ENCODE measurements around the gene CD55.
A peak's percentile ranks its signal among the peaks of the same experiment; 100 is the strongest.
"Not testable (repeated sequence)": the region's sequence is repeated elsewhere in the genome, so short reads cannot be mapped to it uniquely, and the experiment has no call there.

CD55 gene

DNA sequence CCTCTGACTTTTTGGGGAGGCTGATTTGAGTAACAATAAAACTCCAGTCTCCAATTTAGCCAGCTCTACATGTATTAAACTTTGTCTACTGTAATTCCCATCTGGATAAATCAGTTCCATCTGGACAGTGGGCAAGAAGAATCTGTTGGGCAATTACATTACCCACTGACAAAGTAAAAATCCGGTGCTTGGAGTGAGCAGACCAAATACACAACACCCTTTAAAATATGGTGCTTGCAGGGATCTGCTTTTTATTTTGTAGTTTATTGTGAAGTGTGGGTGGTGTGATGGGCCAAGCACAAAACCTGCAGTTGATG, 8.9 kb upstream of the CD55 start:
- H3K27me3 Mint-ChIP-seq, result no peaks in the 10 kb centered on the region
- no peak for ATAC-seq (replicated peaks)
- no peak for DNase-seq
- peaks cover 4 to 8% of the 10 kb centered on the region in 2 donors for H3K4me1 Mint-ChIP-seq (ENCODE audit: low read depth in 2 of 2)
- no peak overlapping the region for H3K27ac Mint-ChIP-seq
- H3K9me3 Mint-ChIP-seq, result no peaks in the 10 kb centered on the region
- no peaks in the 10 kb centered on the region for H3K36me3 Mint-ChIP-seq (ENCODE audit: insufficient read depth)
- H3K4me3 Mint-ChIP-seq, result no peak overlapping the region

DNA sequence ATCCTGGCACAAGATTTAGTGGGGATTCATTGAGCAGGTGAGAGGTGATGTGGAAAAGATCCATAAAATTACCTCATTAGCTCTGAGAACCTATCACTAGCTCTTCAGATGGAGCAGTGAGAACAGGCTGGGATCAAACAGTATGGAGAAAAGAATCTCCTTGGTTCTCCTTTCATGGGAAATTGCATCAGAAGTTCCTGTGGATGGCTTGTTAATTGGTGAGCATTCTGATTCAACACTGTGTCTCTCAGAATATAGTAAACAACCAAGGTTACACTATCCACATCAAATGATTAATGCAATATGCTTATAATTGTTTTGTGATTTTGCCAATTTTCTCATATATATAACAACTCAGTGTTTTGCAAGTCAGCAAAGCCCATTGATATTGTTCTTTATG, 8.3 kb upstream of the CD55 start:
- Mint-ChIP-seq H3K9me3 (no peaks in the 10 kb centered on the region), H3K4me3 (no peak overlapping the region), H3K4me1 (ENCODE audit: low read depth in 2 of 2) (peaks cover 4 to 8% of the 10 kb centered on the region in 2 donors), H3K27me3 (no peaks in the 10 kb centered on the region), H3K27ac (no peak overlapping the region), H3K36me3 (ENCODE audit: insufficient read depth) (no peaks in the 10 kb centered on the region)
- DNase-seq (no peak), ATAC-seq (replicated peaks) (no peak)

DNA sequence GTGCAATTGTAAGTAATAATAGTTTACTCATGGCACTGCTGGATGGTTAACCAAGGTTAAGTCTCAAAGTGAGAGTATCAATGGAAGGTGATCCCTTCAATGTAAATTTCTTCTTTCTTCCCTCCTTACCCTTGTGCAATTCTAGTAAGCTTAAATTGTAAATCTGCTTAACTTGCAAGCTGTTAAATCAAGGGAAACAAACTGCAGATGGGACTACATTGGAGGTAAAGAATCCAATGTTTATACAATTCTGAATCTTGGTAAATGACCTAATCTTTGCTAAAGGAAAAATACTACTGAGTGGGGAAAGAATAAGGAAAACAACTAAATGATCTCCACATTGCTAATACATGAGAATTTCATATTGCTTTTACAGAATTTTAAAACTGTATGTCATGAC, 6.7 kb upstream of the CD55 start:
- no peak overlapping the region for H3K27ac Mint-ChIP-seq
- no peaks in the 10 kb centered on the region for H3K36me3 Mint-ChIP-seq (ENCODE audit: insufficient read depth)
- no peak overlapping the region for H3K4me3 Mint-ChIP-seq
- DNase-seq (no peak), ATAC-seq (replicated peaks) (no peak)
- no peaks in the 10 kb centered on the region for H3K27me3 Mint-ChIP-seq
- no peaks in the 10 kb centered on the region for H3K9me3 Mint-ChIP-seq
- peaks cover 2 to 3% of the 10 kb centered on the region in 2 donors for H3K4me1 Mint-ChIP-seq (ENCODE audit: low read depth in 2 of 2)

DNA sequence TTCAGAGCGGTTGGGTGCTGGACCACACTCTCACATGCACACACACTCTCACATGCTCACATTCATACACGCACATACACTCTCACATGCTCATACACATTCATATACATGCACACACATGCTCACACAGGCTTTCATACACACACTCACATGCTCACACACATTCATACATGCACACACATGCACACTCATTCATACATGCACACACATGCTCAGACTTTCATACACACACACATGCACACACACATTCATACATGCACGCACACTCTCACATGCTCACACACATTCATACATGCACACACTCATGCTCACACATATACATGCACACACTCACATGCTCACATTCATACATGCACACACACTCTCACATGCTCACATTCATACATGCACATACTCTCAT, 6.0 kb upstream of the CD55 start:
- no peaks in the 10 kb centered on the region for H3K27me3 Mint-ChIP-seq
- no peak overlapping the region for H3K4me3 Mint-ChIP-seq
- no peaks in the 10 kb centered on the region for H3K36me3 Mint-ChIP-seq (ENCODE audit: insufficient read depth)
- no peak for DNase-seq
- ATAC-seq (replicated peaks), result no peak
- H3K4me1 Mint-ChIP-seq (ENCODE audit: low read depth in 2 of 2), result peaks cover 0 to 2% of the 10 kb centered on the region in 2 donors
- H3K9me3 Mint-ChIP-seq, result no peaks in the 10 kb centered on the region
- H3K27ac Mint-ChIP-seq, result no peak overlapping the region

DNA sequence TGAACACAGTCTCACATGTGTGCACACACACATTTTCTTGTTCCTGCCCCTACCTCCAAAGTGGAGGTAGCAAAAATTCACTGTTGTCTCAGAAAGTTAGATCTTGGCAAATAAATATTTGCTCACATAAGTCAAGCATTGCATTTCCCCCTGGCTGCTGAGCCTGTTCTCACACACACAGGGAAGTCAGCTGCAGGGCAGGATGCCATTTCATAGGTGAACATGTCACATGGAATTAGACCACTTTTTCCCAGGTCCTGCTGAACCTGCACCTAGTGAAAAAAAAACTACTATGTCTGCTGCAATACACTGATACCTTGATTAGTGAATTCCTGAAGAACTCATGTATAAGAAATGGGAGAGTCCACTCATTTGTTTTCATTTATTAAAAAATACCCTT, 5.3 kb upstream of the CD55 start:
- Mint-ChIP-seq H3K4me1 (ENCODE audit: low read depth in 2 of 2) (peaks cover 4 to 7% of the 10 kb centered on the region in 2 donors), H3K27ac (no peak overlapping the region), H3K36me3 (ENCODE audit: insufficient read depth) (peaks cover 6% of the 10 kb centered on the region), H3K9me3 (no peaks in the 10 kb centered on the region), H3K27me3 (no peaks in the 10 kb centered on the region), H3K4me3 (no peak overlapping the region)
- no peak for DNase-seq
- ATAC-seq (replicated peaks), result no peak

DNA sequence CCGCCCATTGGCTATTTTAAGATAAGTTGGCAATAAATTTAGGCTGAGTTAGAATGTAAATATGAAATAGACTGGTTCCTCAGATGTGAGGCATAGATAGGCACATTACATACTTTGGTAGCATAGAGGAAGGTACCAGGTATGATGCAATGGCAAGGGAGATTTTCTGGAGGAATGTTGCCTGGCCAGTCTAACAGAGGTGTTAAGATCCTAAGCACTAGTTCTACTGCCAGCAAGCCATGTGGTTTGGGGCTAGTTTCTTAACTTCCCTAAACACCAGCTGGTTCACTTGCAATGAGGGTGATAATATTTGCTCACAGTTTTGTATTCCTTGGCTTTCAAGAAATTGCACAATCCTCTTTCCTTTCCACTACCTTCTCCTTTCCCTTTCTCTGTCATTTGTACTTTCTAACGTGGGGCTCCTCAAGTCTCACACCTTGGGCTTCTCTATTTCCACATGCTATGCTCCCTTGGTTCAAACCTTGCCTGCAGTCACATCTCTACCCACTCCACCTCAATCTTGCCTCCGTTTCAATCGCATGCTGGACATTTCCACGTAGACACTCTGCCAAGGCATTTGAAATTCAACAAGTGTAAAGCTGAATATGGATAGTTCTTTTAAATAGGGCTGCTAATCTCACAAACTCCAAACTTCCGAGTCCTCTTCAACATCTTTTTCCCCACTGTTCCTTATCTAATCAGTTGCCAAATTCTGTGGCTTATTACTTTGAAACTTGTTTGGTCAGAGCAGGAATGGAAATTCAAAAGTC, 4.7 kb upstream of the CD55 start:
- ATAC-seq (replicated peaks), result no peak
- Mint-ChIP-seq H3K36me3 (ENCODE audit: insufficient read depth) (peaks cover 13% of the 10 kb centered on the region), H3K4me3 (no peak overlapping the region), H3K4me1 (ENCODE audit: low read depth in 2 of 2) (peaks cover 6 to 8% of the 10 kb centered on the region in 2 donors), H3K27me3 (no peaks in the 10 kb centered on the region), H3K9me3 (no peaks in the 10 kb centered on the region), H3K27ac (no peak overlapping the region)
- DNase-seq, result no peak

DNA sequence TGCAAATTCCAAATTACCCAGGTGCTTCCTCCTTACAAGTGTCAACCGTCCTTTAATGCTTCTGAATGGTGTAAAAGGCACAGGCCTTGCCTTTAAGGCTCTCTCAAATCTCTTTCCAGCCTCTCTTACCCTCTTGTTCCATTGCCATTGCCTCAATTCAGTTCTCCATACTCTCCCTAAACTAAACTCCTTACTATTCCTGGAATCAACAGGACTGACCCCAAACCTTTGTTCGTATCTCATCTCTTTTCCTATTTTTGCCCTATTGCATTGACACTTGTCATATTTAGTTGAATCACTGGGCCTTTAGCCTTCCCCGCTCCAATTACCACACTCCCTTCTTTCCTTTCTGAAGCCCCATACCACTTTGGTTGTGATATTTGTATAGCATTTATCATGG, 3.9 kb upstream of the CD55 start:
- Mint-ChIP-seq H3K36me3 (ENCODE audit: insufficient read depth) (peaks cover 21% of the 10 kb centered on the region), H3K27me3 (no peaks in the 10 kb centered on the region), H3K9me3 (no peaks in the 10 kb centered on the region), H3K4me1 (ENCODE audit: low read depth in 2 of 2) (peaks cover 11% of the 10 kb centered on the region in 2 donors), H3K4me3 (no peak overlapping the region), H3K27ac (no peak overlapping the region)
- ATAC-seq (replicated peaks), result no peak
- no peak for DNase-seq

DNA sequence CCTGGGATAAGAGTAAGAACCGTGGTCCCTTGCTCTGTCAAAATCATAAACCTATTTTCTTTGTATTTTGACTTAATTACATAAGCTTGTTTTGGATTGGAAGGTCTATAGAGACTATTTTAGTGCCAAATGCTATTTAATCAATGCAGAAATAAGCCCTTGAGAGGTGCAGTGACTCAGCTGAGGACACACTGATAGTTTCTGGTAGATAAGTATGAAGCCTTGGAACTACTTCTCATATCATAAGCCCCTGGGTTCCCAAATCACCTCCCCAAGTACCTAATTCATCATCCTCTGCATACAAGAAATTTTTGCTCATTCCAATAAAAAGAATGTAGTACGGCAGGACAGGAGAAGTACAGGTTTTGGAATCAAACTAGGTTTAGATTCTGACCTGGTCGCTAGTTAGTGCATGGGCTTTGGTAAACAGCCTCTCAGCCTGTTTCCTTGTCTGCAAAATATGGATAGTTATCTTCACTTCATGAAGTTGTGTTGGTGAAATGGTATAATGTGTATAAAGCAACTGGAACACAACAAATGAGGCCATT, 3.3 kb upstream of the CD55 start:
- H3K27ac Mint-ChIP-seq, result no peak overlapping the region
- H3K4me3 Mint-ChIP-seq, result no peak overlapping the region
- peaks cover 23% of the 10 kb centered on the region for H3K36me3 Mint-ChIP-seq (ENCODE audit: insufficient read depth)
- H3K9me3 Mint-ChIP-seq, result no peaks in the 10 kb centered on the region
- no peaks in the 10 kb centered on the region for H3K27me3 Mint-ChIP-seq
- no peak for ATAC-seq (replicated peaks)
- peaks cover 11% of the 10 kb centered on the region in 2 donors for H3K4me1 Mint-ChIP-seq (ENCODE audit: low read depth in 2 of 2)
- no peak for DNase-seq

DNA sequence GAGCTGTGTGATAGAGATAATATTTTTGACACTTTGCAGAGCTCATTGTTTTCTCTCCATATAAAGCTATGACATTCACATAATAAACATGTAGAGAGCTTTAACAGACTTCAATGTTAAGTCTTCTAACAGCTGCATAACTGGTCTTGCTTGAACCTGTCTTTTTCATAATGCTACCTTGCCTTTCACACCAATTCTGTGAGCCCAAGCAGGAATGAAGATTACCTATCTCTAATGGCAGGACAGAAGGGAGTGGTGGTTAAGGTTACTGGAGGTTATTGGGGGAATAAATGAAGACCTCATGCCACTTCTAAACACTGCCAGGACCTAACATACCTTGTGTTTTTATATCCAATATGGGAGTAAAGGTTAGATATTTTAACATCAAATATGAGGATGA, 2.3 kb upstream of the CD55 start:
- H3K4me1 Mint-ChIP-seq (ENCODE audit: low read depth in 2 of 2), result peaks cover 11 to 16% of the 10 kb centered on the region in 2 donors
- no peaks in the 10 kb centered on the region for H3K27me3 Mint-ChIP-seq
- no peaks in the 10 kb centered on the region for H3K9me3 Mint-ChIP-seq
- H3K4me3 Mint-ChIP-seq, result no peak overlapping the region
- DNase-seq, result no peak
- ATAC-seq (replicated peaks), result no peak
- H3K27ac Mint-ChIP-seq, result no peak overlapping the region
- H3K36me3 Mint-ChIP-seq (ENCODE audit: insufficient read depth), result peaks cover 30% of the 10 kb centered on the region

DNA sequence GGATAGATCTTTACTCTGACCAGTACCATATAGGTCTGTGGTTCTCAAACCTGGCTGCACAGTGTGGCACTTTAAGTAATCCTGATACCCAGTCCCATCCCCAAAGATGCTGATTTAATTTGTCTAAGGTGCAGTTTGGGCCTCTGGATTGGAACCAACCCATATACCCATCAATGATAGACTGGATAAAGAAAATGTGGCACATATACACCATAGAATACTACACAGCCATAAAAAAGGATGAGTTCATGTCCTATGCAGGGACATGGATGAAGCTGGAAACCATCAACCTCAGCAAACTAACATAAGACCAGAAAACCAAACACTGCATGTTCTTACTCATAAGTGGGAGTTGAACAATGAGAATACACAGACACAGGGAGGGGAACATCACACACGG, 1.4 kb upstream of the CD55 start:
- not testable (repeated sequence) for H3K27me3 Mint-ChIP-seq; DNase-seq; H3K27ac Mint-ChIP-seq; H3K4me3 Mint-ChIP-seq; ATAC-seq (replicated peaks); H3K9me3 Mint-ChIP-seq
- Mint-ChIP-seq H3K4me1 (ENCODE audit: low read depth in 2 of 2) (peaks cover 11 to 16% of the 10 kb centered on the region in 2 donors), H3K36me3 (ENCODE audit: insufficient read depth) (peaks cover 39% of the 10 kb centered on the region)

DNA sequence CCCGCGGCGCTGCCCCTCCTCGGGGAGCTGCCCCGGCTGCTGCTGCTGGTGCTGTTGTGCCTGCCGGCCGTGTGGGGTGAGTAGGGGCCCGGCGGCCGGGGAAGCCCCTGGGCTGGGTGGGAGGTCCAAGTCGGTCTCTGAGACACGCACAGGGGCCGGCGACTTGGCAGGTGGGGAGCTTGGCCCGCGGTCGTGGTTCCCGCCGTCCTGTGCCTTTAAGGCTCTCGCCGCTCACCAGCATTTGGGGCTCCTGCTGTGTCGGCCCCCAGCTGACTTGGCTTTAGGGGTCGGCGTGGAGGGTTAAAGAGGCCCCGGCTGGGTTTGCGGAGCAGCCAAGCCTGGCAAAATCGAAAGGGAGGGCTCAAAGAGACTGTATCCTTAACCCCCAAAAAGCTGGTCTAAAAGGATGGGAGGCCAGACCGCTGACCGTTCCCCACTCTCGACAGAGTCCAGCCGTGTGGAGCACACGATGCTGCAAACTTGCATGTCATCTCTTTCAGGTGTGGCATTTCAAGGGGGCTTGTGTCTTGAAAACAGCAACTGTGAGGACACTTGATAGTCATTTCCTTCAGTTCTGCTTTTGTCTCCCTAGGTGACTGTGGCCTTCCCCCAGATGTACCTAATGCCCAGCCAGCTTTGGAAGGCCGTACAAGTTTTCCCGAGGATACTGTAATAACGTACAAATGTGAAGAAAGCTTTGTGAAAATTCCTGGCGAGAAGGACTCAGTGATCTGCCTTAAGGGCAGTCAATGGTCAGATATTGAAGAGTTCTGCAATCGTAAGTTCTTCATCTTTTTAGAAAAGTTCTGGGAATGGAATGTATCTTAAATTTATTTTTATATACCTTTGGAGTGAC, 540 bp downstream of the CD55 start:
- H3K36me3 Mint-ChIP-seq (ENCODE audit: insufficient read depth), result peaks cover 58% of the 10 kb centered on the region
- no peaks in the 10 kb centered on the region for H3K27me3 Mint-ChIP-seq
- H3K4me1 Mint-ChIP-seq (ENCODE audit: low read depth in 2 of 2), result peaks cover 11 to 14% of the 10 kb centered on the region in 2 donors
- H3K4me3 Mint-ChIP-seq, result peak overlapping the region; percentile 84 to 89
- DNase-seq (no peak), ATAC-seq (replicated peaks) (no peak)
- H3K27ac Mint-ChIP-seq, result peak overlapping the region; percentile 97 to 99
- H3K9me3 Mint-ChIP-seq, result no peaks in the 10 kb centered on the region

DNA sequence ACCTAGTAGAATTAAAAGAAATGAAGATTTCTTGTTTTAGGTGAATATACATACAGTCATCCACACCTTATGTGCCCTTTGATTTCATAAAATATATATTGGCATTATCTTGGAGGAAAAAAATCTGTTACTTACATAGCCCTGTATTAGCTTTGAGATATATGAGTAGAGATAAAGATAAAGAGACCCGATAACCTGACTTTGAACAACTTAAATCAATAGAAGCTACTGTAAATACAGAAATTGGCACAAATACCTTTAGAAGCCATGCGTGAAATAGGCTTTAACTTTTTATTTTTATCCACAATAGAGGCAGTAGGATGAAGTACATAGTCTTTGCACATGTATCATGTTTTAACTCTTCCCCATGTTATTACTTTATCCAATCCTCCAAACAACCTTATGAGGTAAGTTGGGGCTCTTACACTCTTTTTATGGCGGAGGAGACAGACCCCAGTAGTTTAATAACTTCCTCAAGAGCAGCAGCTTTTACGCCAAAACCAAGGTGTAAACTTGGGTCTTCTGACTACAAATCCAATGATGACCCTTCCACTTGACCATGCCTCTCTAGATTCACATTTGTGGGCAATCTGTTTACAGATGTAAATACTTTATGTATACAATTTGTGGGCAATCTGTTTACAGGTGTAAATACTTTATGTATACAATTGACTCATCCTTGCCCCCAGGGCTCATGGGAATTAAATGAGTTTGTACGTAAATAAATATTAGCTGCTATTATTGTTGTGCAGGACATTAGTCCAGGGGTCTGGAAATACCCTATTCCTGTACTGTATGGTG, 2.1 kb downstream of the CD55 start:
- Mint-ChIP-seq H3K4me3 (peak overlapping the region; percentile 43 to 84), H3K27ac (no peak overlapping the region), H3K27me3 (no peaks in the 10 kb centered on the region), H3K9me3 (no peaks in the 10 kb centered on the region), H3K36me3 (ENCODE audit: insufficient read depth) (peaks cover 73% of the 10 kb centered on the region), H3K4me1 (ENCODE audit: low read depth in 2 of 2) (peaks cover 13 to 14% of the 10 kb centered on the region in 2 donors)
- ATAC-seq (replicated peaks) (no peak), DNase-seq (no peak)

DNA sequence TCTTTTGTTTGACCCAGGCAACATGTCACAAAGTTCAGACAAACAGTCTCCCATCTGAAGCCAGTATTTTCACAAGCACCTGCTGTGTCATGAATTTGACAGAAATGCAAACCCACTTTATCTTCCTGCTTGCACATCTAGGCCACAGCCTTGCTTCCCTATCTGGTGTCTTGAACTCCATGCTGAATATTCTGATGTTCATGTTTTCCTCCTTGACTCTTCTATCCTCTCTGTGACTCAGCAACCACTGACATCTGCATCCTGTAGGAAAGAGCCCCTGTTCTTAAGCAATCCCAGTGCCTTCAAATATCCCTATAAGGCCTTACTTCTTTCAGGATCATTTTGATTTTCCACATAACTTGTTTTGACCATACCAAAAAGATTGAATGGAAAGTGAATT, 6.5 kb downstream of the CD55 start:
- Mint-ChIP-seq H3K27me3 (no peaks in the 10 kb centered on the region), H3K4me1 (ENCODE audit: low read depth in 2 of 2) (peaks cover 4 to 11% of the 10 kb centered on the region in 2 donors), H3K36me3 (ENCODE audit: insufficient read depth) (peaks cover 88% of the 10 kb centered on the region), H3K4me3 (no peak overlapping the region), H3K9me3 (peaks cover 0 to under 1% of the 10 kb centered on the region in 2 donors), H3K27ac (no peak overlapping the region)
- no peak for DNase-seq
- no peak for ATAC-seq (replicated peaks)

All from effector memory CD8-positive, alpha-beta T cell (primary cell).